ENCODE data around the gene RBPMS2.

- TF ChIP-seq, protein P1, sequence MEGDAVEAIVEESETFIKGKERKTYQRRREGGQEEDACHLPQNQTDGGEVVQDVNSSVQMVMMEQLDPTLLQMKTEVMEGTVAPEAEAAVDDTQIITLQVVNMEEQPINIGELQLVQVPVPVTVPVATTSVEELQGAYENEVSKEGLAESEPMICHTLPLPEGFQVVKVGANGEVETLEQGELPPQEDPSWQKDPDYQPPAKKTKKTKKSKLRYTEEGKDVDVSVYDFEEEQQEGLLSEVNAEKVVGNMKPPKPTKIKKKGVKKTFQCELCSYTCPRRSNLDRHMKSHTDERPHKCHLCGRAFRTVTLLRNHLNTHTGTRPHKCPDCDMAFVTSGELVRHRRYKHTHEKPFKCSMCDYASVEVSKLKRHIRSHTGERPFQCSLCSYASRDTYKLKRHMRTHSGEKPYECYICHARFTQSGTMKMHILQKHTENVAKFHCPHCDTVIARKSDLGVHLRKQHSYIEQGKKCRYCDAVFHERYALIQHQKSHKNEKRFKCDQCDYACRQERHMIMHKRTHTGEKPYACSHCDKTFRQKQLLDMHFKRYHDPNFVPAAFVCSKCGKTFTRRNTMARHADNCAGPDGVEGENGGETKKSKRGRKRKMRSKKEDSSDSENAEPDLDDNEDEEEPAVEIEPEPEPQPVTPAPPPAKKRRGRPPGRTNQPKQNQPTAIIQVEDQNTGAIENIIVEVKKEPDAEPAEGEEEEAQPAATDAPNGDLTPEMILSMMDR (IDR thresholded peaks at IDR 0.05; ENCODE audit: low read depth, low read length), result no peak
- TF ChIP-seq EZH2phosphoT487 (IDR thresholded peaks at IDR 0.05; ENCODE audit: low read depth), result no peak
Observed at GRCh38 chr15:64775551-64776401, at the start of gene RBPMS2.

Measured in OCI-LY3 (cell line).